Lower lobe of right lung (tissue), 2 donors: ENCODE data around the gene GGNBP2. TPM values are rescaled to one million over a fixed set of nuclear protein-coding genes. Genes with fewer than 3 reads are reported as not detected.

Source experiments
- ATAC-seq, 2 donors: fragments of 200-7000 bp; cut with Tn5 transposase; one replicate each; pipeline ENCODE4 v1.9.1; 2020 to 2022; ENCODE audit warnings: mild to moderate bottlenecking in 2 of 2, moderate library complexity in 2 of 2
- DNase-seq: peaks from one replicate; pipeline ENCODE4 v3.0.0-alpha.2; 2020
- H3K27ac ChIP-seq: fragments of 200-600 bp; one replicate; pipeline ENCODE4 v1.8.0; 2022
- H3K27me3 ChIP-seq: fragments of 200-600 bp; one replicate; pipeline ENCODE4 v1.8.0; 2022; ENCODE audit warnings: low read depth
- H3K36me3 ChIP-seq: fragments of 200-600 bp; one replicate; pipeline ENCODE4 v1.8.0; 2022; ENCODE audit warnings: mild to moderate bottlenecking
- H3K4me1 ChIP-seq: fragments of 200-600 bp; one replicate; pipeline ENCODE4 v1.8.0; 2022
- H3K4me3 ChIP-seq: fragments of 200-600 bp; one replicate; pipeline ENCODE4 v1.8.0; 2022; ENCODE audit warnings: mild to moderate bottlenecking
- H3K9me3 ChIP-seq: fragments of 200-600 bp; one replicate; pipeline ENCODE4 v1.8.0; 2022
- CTCF ChIP-seq: fragments of 200-600 bp; IDR thresholded peaks from one replicate; pipeline ENCODE4 v1.8.0; 2022; ENCODE audit warnings: antibody characterized with exemption, mild to moderate bottlenecking
- intact Hi-C: fragments of 100-400 bp; cut with DNase I; formaldehyde crosslinking; loops from one replicate; pipeline ENCODE4 v1.11.0; 2022
- total RNA-seq: library from RNA; stranded (reverse); fragmentation: NEBNext Ultra II Directional; extraction: Animal tissue kit (Norgen Biotek cat#: 25700); gene quantifications from one replicate; pipeline ENCODE4 v1.2.1, GENCODE V29; 2021
- donor health status: DM: no; HTN: yes; CAD: no; lungs with severe emphysema.

The GGNBP2 gene
- total RNA-seq, 1 donor from 2014 or later: 74.8 TPM

- TF ChIP-seq CTCF: no peak
- Histone ChIP-seq H3K4me3 (no peak overlapping the region), H3K27me3 (no peaks in the 10 kb centered on the region), H3K9me3 (no peaks in the 10 kb centered on the region), H3K36me3 (peaks cover 56% of the 10 kb centered on the region), H3K4me1 (no peaks in the 10 kb centered on the region), H3K27ac (no peak overlapping the region)
- DNase-seq (no peak), ATAC-seq (no peak)
- intact Hi-C loops: no loop called here
These were observed 28.9 kb upstream of the GGNBP2 start for GRCh38 chr17:36515837-36516236.

GRCh38 chr17:36523113-36523512 is 21.6 kb upstream of the GGNBP2 start:
- intact Hi-C loops: no loop called here
- DNase-seq (no peak), ATAC-seq (no peak)
- no peak overlapping the region for H3K27ac ChIP-seq
- H3K36me3 ChIP-seq: peaks cover 78% of the 10 kb centered on the region
- no peak overlapping the region for H3K4me3 ChIP-seq
- no peaks in the 10 kb centered on the region for H3K9me3 ChIP-seq
- TF ChIP-seq CTCF: no peak
- no peaks in the 10 kb centered on the region for H3K27me3 ChIP-seq
- no peaks in the 10 kb centered on the region for H3K4me1 ChIP-seq

DNA sequence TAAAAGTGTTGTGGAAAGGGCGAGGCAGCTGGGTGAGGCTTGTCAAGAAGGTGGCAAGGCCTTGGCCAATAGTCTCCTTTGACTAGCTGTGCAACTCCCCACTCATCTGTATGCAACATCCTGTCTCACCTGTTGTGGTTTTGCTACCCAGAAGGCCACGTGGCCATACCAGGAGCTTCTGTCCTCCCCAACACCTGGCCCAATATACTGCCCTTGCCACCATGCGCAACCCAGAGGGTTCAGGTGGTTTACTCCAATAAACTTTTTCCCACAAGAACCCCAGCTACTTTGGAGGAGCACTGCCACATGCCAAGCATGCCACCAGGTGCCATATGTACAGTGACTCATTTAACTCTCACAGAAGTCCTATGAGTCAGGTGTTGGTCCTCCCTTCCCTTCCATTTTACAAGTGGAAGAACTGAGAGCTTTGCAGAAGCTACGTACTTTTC is 20.3 kb upstream of the GGNBP2 start:
- ATAC-seq (no peak), DNase-seq (no peak)
- Histone ChIP-seq H3K27ac (no peak overlapping the region), H3K9me3 (no peaks in the 10 kb centered on the region), H3K4me3 (no peak overlapping the region), H3K36me3 (peaks cover 89% of the 10 kb centered on the region), H3K27me3 (no peaks in the 10 kb centered on the region), H3K4me1 (no peaks in the 10 kb centered on the region)
- TF ChIP-seq CTCF: no peak
- intact Hi-C loops: no loop called here

DNA sequence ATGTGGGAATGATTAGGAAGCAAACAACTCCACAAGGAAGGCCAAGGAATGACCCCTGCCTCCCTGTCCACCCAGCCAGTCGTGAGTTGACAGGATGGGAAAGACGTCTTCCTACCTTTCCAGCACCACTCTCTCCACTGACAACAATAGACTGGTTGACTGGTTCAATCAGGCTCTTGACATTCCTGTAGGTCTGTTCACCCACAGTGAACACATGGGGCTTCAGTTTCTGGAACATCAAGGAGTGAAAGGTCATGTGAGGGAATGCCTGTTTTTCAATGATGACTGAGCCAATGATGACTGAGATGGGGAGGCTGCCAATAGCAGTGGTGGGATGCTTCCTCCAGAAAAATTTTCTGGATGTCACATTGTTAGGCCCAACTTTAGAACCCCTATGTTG is 19.6 kb upstream of the GGNBP2 start:
- no peak for TF ChIP-seq CTCF
- Histone ChIP-seq H3K36me3 (peaks cover 90% of the 10 kb centered on the region), H3K4me1 (no peaks in the 10 kb centered on the region), H3K9me3 (no peaks in the 10 kb centered on the region), H3K27ac (no peak overlapping the region), H3K4me3 (no peak overlapping the region), H3K27me3 (no peaks in the 10 kb centered on the region)
- intact Hi-C loops: no loop called here
- ATAC-seq: no peak
- DNase-seq: no peak

- Histone ChIP-seq H3K4me3 (no peak overlapping the region), H3K36me3 (peaks cover 85% of the 10 kb centered on the region)
These were observed 18.8 kb upstream of the GGNBP2 start for GRCh38 chr17:36525888-36526287.

More at GRCh38 chr17:36525888-36526287, 18.8 kb upstream of the GGNBP2 start:
- no peak for TF ChIP-seq CTCF
- no peaks in the 10 kb centered on the region for H3K4me1 ChIP-seq
- no peak for DNase-seq
- ATAC-seq: no peak
- no peaks in the 10 kb centered on the region for H3K27me3 ChIP-seq
- intact Hi-C loops: no loop called here
- H3K9me3 ChIP-seq: no peaks in the 10 kb centered on the region
- no peak overlapping the region for H3K27ac ChIP-seq
